GM12873 (cell line): ENCODE results near the gene KDM5B.

Source experiments
- CTCF ChIP-seq: IDR thresholded peaks from 2 replicates; pipeline ENCODE4 v1.5.1; 2012; ENCODE audit warnings: low read depth, mild to moderate bottlenecking, moderate library complexity, low read length, control low read depth; ENCODE audit not compliant: insufficient read depth; ENCODE audit errors: missing control alignments

The KDM5B gene

GRCh38 chr1:202687798-202688197 lies 120.4 kb downstream of the KDM5B start:
- TF ChIP-seq CTCF, result no peak

GRCh38 chr1:202687370-202687769 lies 120.9 kb downstream of the KDM5B start:
- no peak for TF ChIP-seq CTCF

GRCh38 chr1:202685641-202686040 lies 122.6 kb downstream of the KDM5B start:
- TF ChIP-seq CTCF, result no peak

GRCh38 chr1:202684716-202685115 lies 123.5 kb downstream of the KDM5B start:
- TF ChIP-seq CTCF, result no peak

GRCh38 chr1:202683029-202683428 lies 125.2 kb downstream of the KDM5B start:
- no peak for TF ChIP-seq CTCF

- TF ChIP-seq CTCF, result no peak
Measured at GRCh38 chr1:202682477-202682876, 125.7 kb downstream of the KDM5B start.

- TF ChIP-seq CTCF, result no peak
Measured at GRCh38 chr1:202681736-202682420, 126.3 kb downstream of the KDM5B start.
